Fibroblast of skin of abdomen (primary cell): ENCODE data around the gene FN1.

Source experiments
- DNase-seq: peaks from one replicate; pipeline ENCODE4 v3.0.0-alpha.2; 2013

Gene FN1

GRCh38 chr2:215441560-215442400, 5.9 kb upstream of the FN1 start:
- DNase-seq = peak; percentile 59

- DNase-seq = no peak
Measured at GRCh38 chr2:215439980-215440512, 4.2 kb upstream of the FN1 start.

GRCh38 chr2:215439404-215439803, 3.5 kb upstream of the FN1 start:
- no peak for DNase-seq

GRCh38 chr2:215437614-215438013, 1.7 kb upstream of the FN1 start:
- peak; percentile 50 for DNase-seq

GRCh38 chr2:215436705-215437565, 1.1 kb upstream of the FN1 start:
- DNase-seq = peak; percentile 45

- peak; percentile 51 for DNase-seq
Measured at GRCh38 chr2:215435280-215435869, 493 bp downstream of the FN1 start.

- no peak for DNase-seq
Measured at GRCh38 chr2:215434447-215435279, 1.2 kb downstream of the FN1 start.

- no peak for DNase-seq
Measured at GRCh38 chr2:215432759-215433594, 2.9 kb downstream of the FN1 start.

- DNase-seq = no peak
Measured at GRCh38 chr2:215431778-215432758, 3.8 kb downstream of the FN1 start.

GRCh38 chr2:215431290-215431689, 4.6 kb downstream of the FN1 start:
- no peak for DNase-seq

GRCh38 chr2:215430528-215431187, 5.2 kb downstream of the FN1 start:
- DNase-seq = peak; percentile 85

- DNase-seq = no peak
Measured at GRCh38 chr2:215429424-215429823, 6.4 kb downstream of the FN1 start.

GRCh38 chr2:215428060-215428910, 7.6 kb downstream of the FN1 start:
- no peak for DNase-seq

GRCh38 chr2:215427585-215427984, 8.3 kb downstream of the FN1 start:
- DNase-seq = no peak

- DNase-seq = no peak
Measured at GRCh38 chr2:215425021-215425782, 10.7 kb downstream of the FN1 start.

GRCh38 chr2:215423928-215424540, 11.8 kb downstream of the FN1 start:
- DNase-seq = no peak

GRCh38 chr2:215423234-215423633, 12.6 kb downstream of the FN1 start:
- DNase-seq = no peak
